Ishikawa (cell line): ENCODE results near the gene GLOD4.

ENCODE experiments used
- CEBPB ChIP-seq: IDR thresholded peaks from 2 replicates; pipeline ENCODE4 v1.6.1; 2012
- CREB1 ChIP-seq: IDR thresholded peaks from 2 replicates; pipeline ENCODE4 v1.6.1; 2012; ENCODE audit warnings: low read depth
- EGR1 ChIP-seq: IDR thresholded peaks from 2 replicates; pipeline ENCODE4 v1.6.1; 2012
- EP300 ChIP-seq: IDR thresholded peaks from 2 replicates; pipeline ENCODE4 v1.6.1; 2012; ENCODE audit warnings: borderline replicate concordance
- FOXM1 ChIP-seq: IDR thresholded peaks from 2 replicates; pipeline ENCODE4 v1.6.1; 2012; ENCODE audit warnings: low read depth, borderline replicate concordance
- NFIC ChIP-seq: IDR thresholded peaks from 2 replicates; pipeline ENCODE4 v1.6.1; 2012
- RAD21 ChIP-seq: IDR thresholded peaks from 2 replicates; pipeline ENCODE4 v1.6.1; 2012; ENCODE audit warnings: low read depth
- TAF1 ChIP-seq: IDR thresholded peaks from 2 replicates; pipeline ENCODE4 v1.6.1; 2012; ENCODE audit warnings: low read depth, mild to moderate bottlenecking
- TCF12 ChIP-seq: IDR thresholded peaks from 2 replicates; pipeline ENCODE4 v1.6.1; 2012; ENCODE audit warnings: low read depth
- TEAD4 ChIP-seq: IDR thresholded peaks from 2 replicates; pipeline ENCODE4 v1.6.1; 2012
- YY1 ChIP-seq: IDR thresholded peaks from 2 replicates; pipeline ENCODE4 v1.6.1; 2012; ENCODE audit warnings: low read depth
- ZBTB7A ChIP-seq: IDR thresholded peaks from 2 replicates; pipeline ENCODE4 v1.6.1; 2012; ENCODE audit warnings: low read depth
- TF ChIP-seq, protein P1 (sequence below): IDR thresholded peaks from 2 replicates; pipeline ENCODE4 v1.6.1; 2012; ENCODE audit warnings: low read depth, mild to moderate bottlenecking
- TF ChIP-seq, protein P2 (sequence below): IDR thresholded peaks from 2 replicates; pipeline ENCODE4 v1.6.1; 2012
- TF ChIP-seq, protein P3 (sequence below): IDR thresholded peaks from 2 replicates; pipeline ENCODE4 v1.6.1; 2012

GLOD4 gene

GRCh38 chr17:740240-741017 lies 41.7 kb downstream of the GLOD4 start:
- TF ChIP-seq, protein P1, sequence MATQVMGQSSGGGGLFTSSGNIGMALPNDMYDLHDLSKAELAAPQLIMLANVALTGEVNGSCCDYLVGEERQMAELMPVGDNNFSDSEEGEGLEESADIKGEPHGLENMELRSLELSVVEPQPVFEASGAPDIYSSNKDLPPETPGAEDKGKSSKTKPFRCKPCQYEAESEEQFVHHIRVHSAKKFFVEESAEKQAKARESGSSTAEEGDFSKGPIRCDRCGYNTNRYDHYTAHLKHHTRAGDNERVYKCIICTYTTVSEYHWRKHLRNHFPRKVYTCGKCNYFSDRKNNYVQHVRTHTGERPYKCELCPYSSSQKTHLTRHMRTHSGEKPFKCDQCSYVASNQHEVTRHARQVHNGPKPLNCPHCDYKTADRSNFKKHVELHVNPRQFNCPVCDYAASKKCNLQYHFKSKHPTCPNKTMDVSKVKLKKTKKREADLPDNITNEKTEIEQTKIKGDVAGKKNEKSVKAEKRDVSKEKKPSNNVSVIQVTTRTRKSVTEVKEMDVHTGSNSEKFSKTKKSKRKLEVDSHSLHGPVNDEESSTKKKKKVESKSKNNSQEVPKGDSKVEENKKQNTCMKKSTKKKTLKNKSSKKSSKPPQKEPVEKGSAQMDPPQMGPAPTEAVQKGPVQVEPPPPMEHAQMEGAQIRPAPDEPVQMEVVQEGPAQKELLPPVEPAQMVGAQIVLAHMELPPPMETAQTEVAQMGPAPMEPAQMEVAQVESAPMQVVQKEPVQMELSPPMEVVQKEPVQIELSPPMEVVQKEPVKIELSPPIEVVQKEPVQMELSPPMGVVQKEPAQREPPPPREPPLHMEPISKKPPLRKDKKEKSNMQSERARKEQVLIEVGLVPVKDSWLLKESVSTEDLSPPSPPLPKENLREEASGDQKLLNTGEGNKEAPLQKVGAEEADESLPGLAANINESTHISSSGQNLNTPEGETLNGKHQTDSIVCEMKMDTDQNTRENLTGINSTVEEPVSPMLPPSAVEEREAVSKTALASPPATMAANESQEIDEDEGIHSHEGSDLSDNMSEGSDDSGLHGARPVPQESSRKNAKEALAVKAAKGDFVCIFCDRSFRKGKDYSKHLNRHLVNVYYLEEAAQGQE = no peak
- TF ChIP-seq CEBPB (no peak), TCF12 (no peak), CREB1 (no peak), EP300 (no peak)

DNA sequence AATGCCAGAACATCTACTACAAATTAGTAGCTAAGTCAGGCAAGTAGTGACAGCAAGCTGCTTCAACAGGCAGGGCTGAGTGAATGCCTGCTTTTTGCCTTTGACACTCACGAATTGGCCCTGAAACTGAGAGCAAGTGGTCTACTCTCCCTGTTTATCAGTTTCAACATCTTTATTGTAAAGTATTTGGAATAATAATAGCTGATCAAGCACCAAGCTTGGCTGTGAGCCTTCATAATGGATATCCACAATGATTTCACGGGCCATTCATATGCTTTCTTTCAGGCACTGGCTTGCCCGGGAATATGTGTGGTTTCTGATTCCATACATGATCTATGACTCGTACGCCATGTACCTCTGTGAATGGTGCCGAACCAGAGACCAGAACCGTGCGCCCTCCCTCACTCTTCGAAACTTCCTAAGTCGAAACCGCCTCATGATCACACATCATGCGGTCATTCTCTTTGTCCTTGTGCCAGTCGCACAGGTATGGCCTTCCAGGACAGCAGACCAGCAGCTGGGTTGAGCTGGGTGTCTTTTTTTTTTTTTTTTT lies 44.4 kb downstream of the GLOD4 start:
- TF ChIP-seq TCF12 (no peak), TEAD4 (no peak), FOXM1 (no peak), CREB1 (no peak), TAF1 (no peak), CEBPB (no peak), YY1 (no peak)
- TF ChIP-seq, protein P2, sequence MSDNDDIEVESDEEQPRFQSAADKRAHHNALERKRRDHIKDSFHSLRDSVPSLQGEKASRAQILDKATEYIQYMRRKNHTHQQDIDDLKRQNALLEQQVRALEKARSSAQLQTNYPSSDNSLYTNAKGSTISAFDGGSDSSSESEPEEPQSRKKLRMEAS = no peak

DNA sequence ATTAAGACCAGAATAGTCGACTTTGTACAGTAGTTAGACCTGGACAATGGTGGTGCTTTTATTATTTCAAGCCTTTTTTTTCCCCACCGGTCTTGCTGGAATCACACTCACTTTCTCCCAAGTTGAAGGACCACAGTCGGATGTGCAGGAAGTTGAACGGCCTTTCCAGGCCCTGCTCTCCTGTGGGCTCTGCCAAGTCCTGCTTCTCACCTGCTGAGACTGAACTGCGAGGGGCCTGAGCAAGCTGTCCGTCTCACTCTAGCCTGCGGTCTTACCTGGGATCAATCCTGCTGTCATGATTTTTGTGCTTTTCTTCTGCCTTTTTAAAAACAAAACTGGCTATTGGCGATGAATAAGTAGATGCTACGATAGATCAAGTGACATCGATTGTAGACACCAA lies 48.3 kb downstream of the GLOD4 start:
- no peak for TF ChIP-seq EP300
- no peak for TF ChIP-seq TAF1
- TF ChIP-seq, protein P3, sequence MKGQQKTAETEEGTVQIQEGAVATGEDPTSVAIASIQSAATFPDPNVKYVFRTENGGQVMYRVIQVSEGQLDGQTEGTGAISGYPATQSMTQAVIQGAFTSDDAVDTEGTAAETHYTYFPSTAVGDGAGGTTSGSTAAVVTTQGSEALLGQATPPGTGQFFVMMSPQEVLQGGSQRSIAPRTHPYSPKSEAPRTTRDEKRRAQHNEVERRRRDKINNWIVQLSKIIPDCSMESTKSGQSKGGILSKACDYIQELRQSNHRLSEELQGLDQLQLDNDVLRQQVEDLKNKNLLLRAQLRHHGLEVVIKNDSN = no peak
- no peak for TF ChIP-seq CEBPB
- no peak for TF ChIP-seq CREB1
- TF ChIP-seq TCF12 = no peak
- TF ChIP-seq TEAD4 = no peak
- TF ChIP-seq, protein P2 = no peak
- TF ChIP-seq RAD21 = no peak
- TF ChIP-seq, protein P1 = no peak
- no peak for TF ChIP-seq YY1
- no peak for TF ChIP-seq NFIC
- no peak for TF ChIP-seq FOXM1
- no peak for TF ChIP-seq ZBTB7A
- no peak for TF ChIP-seq EGR1

- TF ChIP-seq CREB1 (no peak), ZBTB7A (no peak), RAD21 (no peak), EGR1 (no peak), CEBPB (no peak), NFIC (no peak), TAF1 (peak; percentile 54; the same call in 1 of the 2 replicates), FOXM1 (no peak), TCF12 (peak; percentile 33; the same call in 1 of the 2 replicates), YY1 (no peak), TEAD4 (0 out of 2 replicates have a peak, but pooled peaks have one; percentile 8), EP300 (no peak)
- TF ChIP-seq, protein P2 = peak; percentile 74
- TF ChIP-seq, protein P3 = no peak
- TF ChIP-seq, protein P1 = no peak
Observed at GRCh38 chr17:732902-733720, 49.0 kb downstream of the GLOD4 start.
